ENCODE measurements around the gene AOPEP.

DNA sequence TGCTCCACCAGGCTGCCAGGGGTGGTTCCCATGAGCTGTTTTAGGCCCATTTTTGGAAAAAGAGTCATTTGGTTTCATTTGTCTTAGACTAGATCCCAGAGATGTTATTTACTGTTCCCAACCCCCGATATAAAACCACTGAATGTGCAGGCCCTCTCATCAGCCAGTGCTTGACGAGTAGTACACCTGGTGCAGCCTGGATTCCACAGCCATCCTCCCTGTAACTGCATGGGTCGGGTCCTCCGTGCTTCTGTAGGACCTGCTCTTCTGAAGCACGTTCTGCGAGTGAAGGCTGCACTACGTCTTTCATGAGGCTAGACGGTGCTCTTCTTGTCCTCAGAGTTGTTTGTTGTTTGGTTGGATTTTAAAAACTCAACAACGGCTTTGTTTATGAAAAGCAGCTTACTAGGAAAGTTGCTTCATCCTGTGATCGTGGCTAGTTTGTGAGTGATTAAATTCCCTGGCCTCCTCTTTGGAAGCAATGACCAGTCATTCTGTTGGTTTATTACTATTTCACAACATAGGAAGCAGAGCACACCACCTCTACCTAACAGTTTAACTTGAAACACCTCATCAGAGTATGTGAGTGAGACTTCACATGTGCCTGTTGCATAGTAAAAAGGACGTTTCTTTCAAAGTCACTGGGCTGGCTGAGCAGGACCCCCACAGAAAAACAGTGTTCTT lies 135.2 kb downstream of the AOPEP start:
- TF ChIP-seq, protein P1, sequence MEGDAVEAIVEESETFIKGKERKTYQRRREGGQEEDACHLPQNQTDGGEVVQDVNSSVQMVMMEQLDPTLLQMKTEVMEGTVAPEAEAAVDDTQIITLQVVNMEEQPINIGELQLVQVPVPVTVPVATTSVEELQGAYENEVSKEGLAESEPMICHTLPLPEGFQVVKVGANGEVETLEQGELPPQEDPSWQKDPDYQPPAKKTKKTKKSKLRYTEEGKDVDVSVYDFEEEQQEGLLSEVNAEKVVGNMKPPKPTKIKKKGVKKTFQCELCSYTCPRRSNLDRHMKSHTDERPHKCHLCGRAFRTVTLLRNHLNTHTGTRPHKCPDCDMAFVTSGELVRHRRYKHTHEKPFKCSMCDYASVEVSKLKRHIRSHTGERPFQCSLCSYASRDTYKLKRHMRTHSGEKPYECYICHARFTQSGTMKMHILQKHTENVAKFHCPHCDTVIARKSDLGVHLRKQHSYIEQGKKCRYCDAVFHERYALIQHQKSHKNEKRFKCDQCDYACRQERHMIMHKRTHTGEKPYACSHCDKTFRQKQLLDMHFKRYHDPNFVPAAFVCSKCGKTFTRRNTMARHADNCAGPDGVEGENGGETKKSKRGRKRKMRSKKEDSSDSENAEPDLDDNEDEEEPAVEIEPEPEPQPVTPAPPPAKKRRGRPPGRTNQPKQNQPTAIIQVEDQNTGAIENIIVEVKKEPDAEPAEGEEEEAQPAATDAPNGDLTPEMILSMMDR (IDR thresholded peaks at IDR 0.05): no peak
- TF ChIP-seq POLR2A (IDR thresholded peaks at IDR 0.05): no peak
